H9 (cell line): Measurements from ENCODE around the gene AVEN. TPM values are rescaled to one million over a fixed set of nuclear protein-coding genes. Genes with fewer than 3 reads are reported as not detected.

Source experiments
- DNase-seq: peaks from one replicate; pipeline ENCODE4 v3.0.0-alpha.2; 2017
- H2AFZ ChIP-seq: one replicate; pipeline ENCODE4 v1.6.1; 2013; ENCODE audit warnings: mild to moderate bottlenecking, low read length, control low read depth, moderate library complexity
- H2AK5ac ChIP-seq: 2 replicates; pipeline ENCODE4 v1.6.1; 2013; ENCODE audit warnings: low read length, control low read depth, mixed read lengths; ENCODE audit not compliant: insufficient read length
- H2BK120ac ChIP-seq: one replicate; pipeline ENCODE4 v1.6.1; 2013; ENCODE audit warnings: low read depth, mild to moderate bottlenecking, low read length, control low read depth, inconsistent platforms; ENCODE audit not compliant: poor library complexity, severe bottlenecking
- H2BK12ac ChIP-seq: 2 replicates; pipeline ENCODE4 v1.6.1; 2013; ENCODE audit warnings: low read length, control low read depth, mixed read lengths, low read depth; ENCODE audit not compliant: insufficient read length
- H2BK15ac ChIP-seq: 2 replicates; pipeline ENCODE4 v1.6.1; 2013; ENCODE audit warnings: low read depth, low read length, control low read depth
- H2BK20ac ChIP-seq: one replicate; pipeline ENCODE4 v1.6.1; 2013; ENCODE audit warnings: low read depth, mild to moderate bottlenecking, low read length, control low read depth, inconsistent platforms; ENCODE audit not compliant: poor library complexity, severe bottlenecking
- H2BK5ac ChIP-seq: 2 replicates; pipeline ENCODE4 v1.6.1; 2013; ENCODE audit warnings: low read length, control low read depth, mixed read lengths; ENCODE audit not compliant: insufficient read length
- H3K14ac ChIP-seq: 2 replicates; pipeline ENCODE4 v1.6.1; 2013; ENCODE audit warnings: low read length, control low read depth; ENCODE audit not compliant: insufficient read depth
- H3K18ac ChIP-seq: 2 replicates; pipeline ENCODE4 v1.6.1; 2013; ENCODE audit warnings: low read depth, mild to moderate bottlenecking, mixed read lengths, low read length, control low read depth; ENCODE audit not compliant: insufficient read length
- H3K23ac ChIP-seq: 2 replicates; pipeline ENCODE4 v1.6.1; 2013; ENCODE audit warnings: low read length, control low read depth, mixed read lengths, low read depth; ENCODE audit not compliant: insufficient read length
- H3K23me2 ChIP-seq: 2 replicates; pipeline ENCODE4 v1.6.1; 2013; ENCODE audit warnings: low read depth, mild to moderate bottlenecking, mixed read lengths, low read length, control low read depth; ENCODE audit not compliant: insufficient read length, poor library complexity, severe bottlenecking
- H3K27ac ChIP-seq: 2 replicates; pipeline ENCODE4 v1.5.1; 2013; ENCODE audit warnings: low read length, control low read depth, mixed read lengths, low read depth; ENCODE audit not compliant: insufficient read length
- H3K27me3 ChIP-seq: 2 replicates; pipeline ENCODE4 v1.6.1; 2013; ENCODE audit warnings: low read length, control low read depth, inconsistent platforms; ENCODE audit not compliant: insufficient read depth
- H3K4ac ChIP-seq: 2 replicates; pipeline ENCODE4 v1.6.1; 2013; ENCODE audit warnings: low read depth, mild to moderate bottlenecking, control low read depth, inconsistent platforms, low read length, moderate library complexity
- H3K4me1 ChIP-seq: 2 replicates; pipeline ENCODE4 v1.6.1; 2013; ENCODE audit warnings: low read length, control low read depth, inconsistent platforms; ENCODE audit not compliant: insufficient read depth
- H3K4me2 ChIP-seq: 2 replicates; pipeline ENCODE4 v1.6.1; 2013; ENCODE audit warnings: low read length, control low read depth, mixed read lengths; ENCODE audit not compliant: insufficient read length, insufficient read depth
- H3K56ac ChIP-seq: 2 replicates; pipeline ENCODE4 v1.6.1; 2013; ENCODE audit warnings: low read depth, mild to moderate bottlenecking, mixed read lengths, low read length, control low read depth; ENCODE audit not compliant: insufficient read length
- H3K79me1 ChIP-seq: 2 replicates; pipeline ENCODE4 v1.6.1; 2013; ENCODE audit warnings: low read depth, mild to moderate bottlenecking, moderate library complexity, low read length, control low read depth, inconsistent platforms; ENCODE audit not compliant: insufficient read depth, poor library complexity, severe bottlenecking
- H3K79me2 ChIP-seq: 2 replicates; pipeline ENCODE4 v1.6.1; 2013; ENCODE audit warnings: low read length, control low read depth, inconsistent platforms; ENCODE audit not compliant: insufficient read depth
- H3K9ac ChIP-seq: 2 replicates; pipeline ENCODE4 v1.6.1; 2013; ENCODE audit warnings: low read length, control low read depth, mixed read lengths; ENCODE audit not compliant: insufficient read length; ENCODE audit errors: extremely low read depth
- H3K9me3 ChIP-seq: one replicate; pipeline ENCODE4 v1.6.1; 2013; ENCODE audit warnings: low read depth, low read length, inconsistent platforms; ENCODE audit not compliant: control insufficient read depth
- H3T11ph ChIP-seq: one replicate; pipeline ENCODE4 v1.6.1; 2013; ENCODE audit warnings: mild to moderate bottlenecking, low read length, control low read depth, inconsistent platforms
- H4K20me1 ChIP-seq: one replicate; pipeline ENCODE4 v1.6.1; 2013; ENCODE audit not compliant: control insufficient read depth, insufficient read length, insufficient read depth
- H4K5ac ChIP-seq: 2 replicates; pipeline ENCODE4 v1.6.1; 2013; ENCODE audit warnings: low read depth, mild to moderate bottlenecking, mixed read lengths, low read length, control low read depth; ENCODE audit not compliant: insufficient read length
- H4K8ac ChIP-seq: replicated peaks from 2 replicates; pipeline ENCODE4 v1.6.1; 2013; ENCODE audit warnings: low read length, control low read depth, mixed read lengths, low read depth; ENCODE audit not compliant: insufficient read length
- H4K91ac ChIP-seq: 2 replicates; pipeline ENCODE4 v1.6.1; 2013; ENCODE audit warnings: low read depth, mild to moderate bottlenecking, moderate library complexity, mixed read lengths, low read length, control low read depth; ENCODE audit not compliant: insufficient read length
- H3K27ac Mint-ChIP-seq, 3 experiments: 2 replicates in 2 of 3; 3 replicates in 1 of 3; pipeline ENCODE4 v1.8.0; 2020 to 2021; ENCODE audit warnings: mixed read lengths in 3 of 3, mild to moderate bottlenecking in 1 of 3, moderate library complexity in 1 of 3
- H3K27me3 Mint-ChIP-seq: 2 replicates; pipeline ENCODE4 v1.8.0; 2021; ENCODE audit warnings: low read depth, mild to moderate bottlenecking, moderate library complexity, mixed read lengths
- H3K36me3 Mint-ChIP-seq, 3 experiments: 2 replicates in 2 of 3; 3 replicates in 1 of 3; pipeline ENCODE4 v1.8.0; 2020 to 2021; ENCODE audit warnings: low read depth in 3 of 3, mixed read lengths in 3 of 3; ENCODE audit not compliant: insufficient read depth in 1 of 3
- H3K4me1 Mint-ChIP-seq, 2 experiments: 2 replicates each; pipeline ENCODE4 v1.8.0; 2020; ENCODE audit warnings: mixed read lengths in 2 of 2
- H3K4me3 Mint-ChIP-seq, 2 experiments: 2 replicates in 1 of 2; 3 replicates in 1 of 2; pipeline ENCODE4 v1.8.0; 2020 to 2021; ENCODE audit warnings: mild to moderate bottlenecking in 2 of 2, mixed read lengths in 2 of 2, moderate library complexity in 1 of 2
- H3K9me3 Mint-ChIP-seq, 2 experiments: 2 replicates in 1 of 2; 3 replicates in 1 of 2; pipeline ENCODE4 v1.8.0; 2020; ENCODE audit warnings: mild to moderate bottlenecking in 2 of 2, mixed read lengths in 2 of 2, moderate library complexity in 1 of 2
- CTCF ChIP-seq: fragments of 200-600 bp; sonication (generic); conservative IDR thresholded peaks from 3 replicates; pipeline ENCODE4 v1.8.0; 2021; ENCODE audit warnings: antibody characterized with exemption, mild to moderate bottlenecking
- WGBS: extraction: QIAGEN DNeasy Blood & Tissue Kit; methylation state at CpG from one replicate; pipeline ENCODE4 v1.1.7; 2013; ENCODE audit warnings: missing lambda C conversion rate, low lambda C conversion rate, mixed read lengths; ENCODE audit not compliant: insufficient read length; ENCODE audit errors: extremely low coverage; 5-methylcytosine and 5-hydroxymethylcytosine counted together
- total RNA-seq: library from RNA; stranded (reverse); gene quantifications from 2 replicates; pipeline ENCODE4 v1.2.1, GENCODE V29; 2021

AVEN gene
- total RNA-seq, 1 experiment from 2014 or later, result 16.1 TPM

GRCh38 chr15:34011481-34011880 is 27.5 kb downstream of the AVEN start:
- H3K4me1 Mint-ChIP-seq, result peaks cover 22 to 27% of the 10 kb centered on the region in 2 experiments
- H3K36me3 Mint-ChIP-seq, result peaks cover 0 to 5% (median 2%) of the 10 kb centered on the region in 3 experiments; a peak in 2 of 7 replicates
- no peak overlapping the region; a peak in 1 of 7 replicates for H3K27ac Mint-ChIP-seq
- H4K91ac ChIP-seq, result no peak overlapping the region
- H2BK12ac ChIP-seq, result no peak overlapping the region
- H3K27me3 Mint-ChIP-seq, result no peaks in the 10 kb centered on the region
- no peak overlapping the region for H3K4me2 ChIP-seq
- no peak overlapping the region for H3K9ac ChIP-seq
- H2BK20ac ChIP-seq, result no peak overlapping the region
- H4K8ac ChIP-seq, result no peak overlapping the region
- H3K9me3 Mint-ChIP-seq, result no peaks in the 10 kb centered on the region
- no peak overlapping the region for H2BK120ac ChIP-seq
- H4K5ac ChIP-seq, result no peak overlapping the region
- no peak overlapping the region for H3K4ac ChIP-seq
- no peaks in the 10 kb centered on the region for H4K20me1 ChIP-seq
- H3K4me1 ChIP-seq, result peaks cover 2% of the 10 kb centered on the region; the same call in 1 of the 2 replicates
- no peak overlapping the region for H3K27ac ChIP-seq
- no peak for DNase-seq
- no peak overlapping the region for H3K18ac ChIP-seq
- no peaks in the 10 kb centered on the region for H3K27me3 ChIP-seq
- no peaks in the 10 kb centered on the region for H3K79me2 ChIP-seq
- H3K23ac ChIP-seq, result no peak overlapping the region
- H2BK15ac ChIP-seq, result no peak overlapping the region
- H3K56ac ChIP-seq, result no peak overlapping the region
- H2AFZ ChIP-seq, result no peak overlapping the region
- no peak overlapping the region for H3T11ph ChIP-seq
- no CpG with 5 or more reads among the region's 2 CpGs for WGBS
- no peak overlapping the region for H3K4me3 Mint-ChIP-seq
- H3K23me2 ChIP-seq, result no peaks in the 10 kb centered on the region
- no peak overlapping the region for H3K14ac ChIP-seq
- no peak for TF ChIP-seq CTCF
- no peak overlapping the region for H2AK5ac ChIP-seq
- H3K9me3 ChIP-seq, result no peaks in the 10 kb centered on the region
- no peak overlapping the region for H2BK5ac ChIP-seq
- H3K79me1 ChIP-seq, result no peaks in the 10 kb centered on the region
